Thymus (tissue), 11 donors: Measurements from ENCODE around the gene DOCK4. TPM values are rescaled to one million over a fixed set of nuclear protein-coding genes. Genes with fewer than 3 reads are reported as not detected.

Source experiments
- DNase-seq, 9 donors: peaks; one replicate each; pipeline ENCODE4 v3.0.0-alpha.2; 2013; ENCODE audit warnings: low spot score in 9 of 9, low read depth in 6 of 9, missing footprints in 1 of 9
- H3K27ac ChIP-seq, 2 donors: one replicate each; pipeline ENCODE4 v1.5.1; 2013; ENCODE audit warnings: control low read depth in 1 of 2, low read depth in 1 of 2, low read length in 1 of 2, mild to moderate bottlenecking in 1 of 2, moderate library complexity in 1 of 2
- H3K27me3 ChIP-seq, 2 donors: one replicate each; pipeline ENCODE4 v1.5.1; 2013; ENCODE audit warnings: low read length in 1 of 2; ENCODE audit not compliant: control insufficient read depth in 2 of 2, insufficient read depth in 1 of 2
- H3K36me3 ChIP-seq, 2 donors: one replicate each; pipeline ENCODE4 v1.5.1; 2013; ENCODE audit warnings: low read length in 1 of 2, mild to moderate bottlenecking in 1 of 2, moderate library complexity in 1 of 2; ENCODE audit not compliant: control insufficient read depth in 2 of 2, insufficient read depth in 2 of 2
- H3K4me1 ChIP-seq, 2 donors: one replicate each; pipeline ENCODE4 v1.5.1; 2013; ENCODE audit warnings: low read length in 2 of 2; ENCODE audit not compliant: control insufficient read depth in 2 of 2, insufficient read depth in 2 of 2
- H3K4me3 ChIP-seq, 2 donors: one replicate each; pipeline ENCODE4 v1.5.1; 2013; ENCODE audit warnings: low read length in 2 of 2, control low read depth in 1 of 2, mild to moderate bottlenecking in 1 of 2
- H3K9me3 ChIP-seq, 2 donors: one replicate each; pipeline ENCODE4 v1.5.1; 2013; ENCODE audit warnings: low read length in 1 of 2, mild to moderate bottlenecking in 1 of 2; ENCODE audit not compliant: control insufficient read depth in 2 of 2, insufficient read depth in 1 of 2
- WGBS: extraction: QIAGEN DNeasy Blood & Tissue Kit; methylation state at CpG from one replicate; pipeline ENCODE4 v1.1.7; 2013; 5-methylcytosine and 5-hydroxymethylcytosine counted together
- polyA plus RNA-seq: library from polyadenylated mRNA; stranded (reverse); fragments of 200-250 nt; gene quantifications from one replicate; pipeline ENCODE4 v1.2.3, GENCODE V29; 2013
- total RNA-seq: library from RNA; stranded (reverse); fragments of 120-200 nt; gene quantifications from one replicate; pipeline ENCODE4 v1.2.4, GENCODE V29; 2013
- donor health status: healthy.

DOCK4 gene
- total and polyA plus RNA-seq, 2 donors = 3.5 to 4.7 TPM

- WGBS = 97% methylated on average over 6 of the region's 6 CpGs
- H3K27ac ChIP-seq = no peak overlapping the region
- H3K36me3 ChIP-seq = no peaks in the 10 kb centered on the region
- peaks cover 0 to 2% of the 10 kb centered on the region in 2 donors for H3K9me3 ChIP-seq
- peaks cover 11 to 20% of the 10 kb centered on the region in 2 donors for H3K4me1 ChIP-seq
- H3K27me3 ChIP-seq = peaks cover 19 to 30% of the 10 kb centered on the region in 2 donors
- H3K4me3 ChIP-seq = no peak overlapping the region
- no peak for DNase-seq
Observed at GRCh38 chr7:112207765-112208164, 1.6 kb upstream of the DOCK4 start.

DNA sequence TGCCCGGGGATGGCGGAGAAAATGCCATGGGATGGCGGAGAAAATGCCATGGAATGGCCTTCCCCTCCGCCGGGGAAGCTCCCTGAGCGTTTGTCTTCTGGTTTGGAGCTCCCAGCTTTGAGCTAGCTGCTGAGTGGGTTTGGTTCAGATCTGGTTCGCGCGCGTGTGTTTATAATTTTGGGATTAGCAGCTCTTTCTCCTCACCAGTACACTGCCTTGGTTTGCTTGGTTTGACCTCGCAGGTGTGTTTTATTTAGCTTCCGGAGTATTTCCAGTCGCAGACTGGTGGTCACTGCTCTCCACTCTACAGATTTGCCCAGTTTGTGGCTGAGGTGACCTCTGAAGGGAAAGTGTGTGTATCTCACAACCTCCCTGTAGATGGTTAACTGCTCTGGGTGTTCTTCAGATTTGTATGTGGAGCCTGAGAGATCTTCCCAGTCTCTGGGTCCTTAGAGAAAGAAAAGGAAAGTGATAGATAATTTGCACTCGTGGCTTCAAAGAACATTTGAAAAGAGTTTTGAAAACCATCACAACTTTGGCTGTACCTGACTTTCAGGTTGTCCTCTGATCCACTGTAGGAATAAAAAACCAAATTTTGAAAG is 893 bp upstream of the DOCK4 start:
- WGBS = under 1% methylated on average over 14 of the region's 14 CpGs
- H3K36me3 ChIP-seq = no peaks in the 10 kb centered on the region
- peak in 6 of 9 donors; percentile 4 to 37 (median 15) for DNase-seq
- peak overlapping the region in 1 of 2 donors; percentile 56 for H3K27ac ChIP-seq
- H3K4me3 ChIP-seq = peak overlapping the region; percentile 63 to 98
- peaks cover 11 to 20% of the 10 kb centered on the region in 2 donors for H3K4me1 ChIP-seq
- peaks cover 19 to 30% of the 10 kb centered on the region in 2 donors for H3K27me3 ChIP-seq
- peaks cover 0 to 2% of the 10 kb centered on the region in 2 donors for H3K9me3 ChIP-seq

- peak in 4 of 9 donors; percentile 10 to 30 (median 21) for DNase-seq
- peaks cover 11 to 20% of the 10 kb centered on the region in 2 donors for H3K4me1 ChIP-seq
- under 1% methylated on average over 69 of the region's 69 CpGs for WGBS
Observed at GRCh38 chr7:112205343-112206237, 609 bp downstream of the DOCK4 start.

GRCh38 chr7:112204499-112205342 is 1.5 kb downstream of the DOCK4 start:
- H3K9me3 ChIP-seq = peaks cover 0 to 2% of the 10 kb centered on the region in 2 donors
- WGBS = under 1% methylated on average over 14 of the region's 14 CpGs
- peaks cover 19 to 30% of the 10 kb centered on the region in 2 donors for H3K27me3 ChIP-seq
- peak overlapping the region; percentile 63 to 98 for H3K4me3 ChIP-seq
- peak in 4 of 9 donors; percentile 8 to 37 (median 12) for DNase-seq
- H3K4me1 ChIP-seq = peaks cover 11 to 20% of the 10 kb centered on the region in 2 donors
- peak overlapping the region in 1 of 2 donors; percentile 32 for H3K27ac ChIP-seq
- no peaks in the 10 kb centered on the region for H3K36me3 ChIP-seq

More at GRCh38 chr7:112205343-112206237, 609 bp downstream of the DOCK4 start:
- H3K36me3 ChIP-seq = no peaks in the 10 kb centered on the region
- peak overlapping the region; percentile 63 to 98 for H3K4me3 ChIP-seq
- peaks cover 0 to 2% of the 10 kb centered on the region in 2 donors for H3K9me3 ChIP-seq
- H3K27ac ChIP-seq = peak overlapping the region in 1 of 2 donors; percentile 63
- peaks cover 19 to 30% of the 10 kb centered on the region in 2 donors for H3K27me3 ChIP-seq

DNA sequence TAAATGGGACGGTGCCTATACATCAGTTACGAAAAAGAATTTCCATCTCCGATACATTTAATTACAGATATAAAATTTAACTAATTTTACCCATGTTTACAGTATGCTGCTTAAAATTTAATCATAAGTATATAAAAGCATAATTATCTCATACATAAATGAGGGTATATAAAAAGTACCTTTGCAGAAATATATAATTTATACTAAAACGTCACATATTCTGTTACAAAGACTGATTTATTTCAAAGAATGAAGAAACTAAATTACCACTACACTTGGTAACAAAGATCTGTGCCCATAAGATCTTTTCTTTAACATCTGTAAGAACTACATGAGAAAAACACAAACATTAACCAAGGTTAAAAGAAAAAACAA is 2.8 kb downstream of the DOCK4 start:
- no peak for DNase-seq
- 80% methylated on average over 4 of the region's 4 CpGs for WGBS
- H3K27ac ChIP-seq = no peak overlapping the region
- H3K4me3 ChIP-seq = no peak overlapping the region
- no peaks in the 10 kb centered on the region for H3K36me3 ChIP-seq
- peaks cover 19 to 30% of the 10 kb centered on the region in 2 donors for H3K27me3 ChIP-seq
- peaks cover 0 to 2% of the 10 kb centered on the region in 2 donors for H3K9me3 ChIP-seq
- H3K4me1 ChIP-seq = peaks cover 11 to 20% of the 10 kb centered on the region in 2 donors

DNA sequence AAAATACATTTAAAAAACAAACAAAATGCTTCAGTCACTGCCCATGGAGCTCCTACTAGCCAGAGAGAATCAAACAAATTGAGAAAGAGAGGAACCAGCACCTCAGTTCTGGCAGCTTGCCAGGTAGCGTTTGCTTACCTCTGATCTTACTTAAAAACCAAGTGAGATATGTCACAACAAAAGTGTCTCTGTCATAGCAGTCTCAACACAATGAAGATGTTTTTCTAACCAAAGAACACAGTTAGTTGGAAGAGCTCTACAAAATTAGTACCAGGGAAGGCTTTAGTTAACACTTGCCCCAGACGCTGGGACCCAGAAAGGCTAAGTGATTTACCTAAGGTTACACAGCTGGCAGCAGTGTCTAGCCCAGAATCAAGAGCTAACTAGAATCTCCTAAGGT is 3.4 kb downstream of the DOCK4 start:
- Histone ChIP-seq H3K36me3 (no peaks in the 10 kb centered on the region), H3K27ac (no peak overlapping the region), H3K4me1 (peaks cover 11 to 20% of the 10 kb centered on the region in 2 donors), H3K9me3 (peaks cover 0 to 2% of the 10 kb centered on the region in 2 donors), H3K4me3 (no peak overlapping the region), H3K27me3 (peaks cover 19 to 30% of the 10 kb centered on the region in 2 donors)
- peak in 4 of 9 donors; percentile 2 to 57 (median 32) for DNase-seq
- 44% methylated on average over 2 of the region's 2 CpGs for WGBS

GRCh38 chr7:112201839-112202238 is 4.4 kb downstream of the DOCK4 start:
- H3K36me3 ChIP-seq = no peaks in the 10 kb centered on the region
- H3K27ac ChIP-seq = no peak overlapping the region
- H3K4me3 ChIP-seq = no peak overlapping the region
- peaks cover 19 to 30% of the 10 kb centered on the region in 2 donors for H3K27me3 ChIP-seq
- H3K9me3 ChIP-seq = peaks cover 0 to 2% of the 10 kb centered on the region in 2 donors
- no peak for DNase-seq
- H3K4me1 ChIP-seq = peaks cover 4 to 20% of the 10 kb centered on the region in 2 donors

DNA sequence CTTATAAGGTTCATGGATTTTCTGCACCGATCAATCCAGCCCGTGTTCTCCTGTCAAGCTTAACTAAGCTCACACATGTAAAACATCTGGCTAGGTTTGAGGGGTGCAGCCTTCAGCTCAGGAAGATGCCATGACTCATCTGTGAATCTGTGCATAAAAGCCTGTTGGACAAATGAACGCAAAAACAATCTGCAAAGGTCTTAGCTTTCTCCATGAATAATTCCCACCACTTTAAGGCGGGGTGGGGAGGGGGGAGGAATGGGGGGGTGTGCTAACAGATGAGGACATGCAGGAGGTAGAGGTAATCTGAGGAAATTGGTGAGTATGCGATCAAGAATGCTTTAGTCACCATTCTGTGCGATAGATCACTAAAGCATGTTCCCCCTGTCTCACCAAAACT is 4.8 kb downstream of the DOCK4 start:
- peaks cover 4 to 20% of the 10 kb centered on the region in 2 donors for H3K4me1 ChIP-seq
- peaks cover 19 to 30% of the 10 kb centered on the region in 2 donors for H3K27me3 ChIP-seq
- no peak overlapping the region for H3K27ac ChIP-seq
- H3K4me3 ChIP-seq = no peak overlapping the region
- no peak for DNase-seq
- WGBS = 96% methylated on average over 6 of the region's 6 CpGs
- no peaks in the 10 kb centered on the region for H3K36me3 ChIP-seq
- H3K9me3 ChIP-seq = peaks cover 0 to 2% of the 10 kb centered on the region in 2 donors
